HL-60 (cell line): Measurements from ENCODE around the gene MYO16.

Source experiments
- DNase-seq, 2 experiments: peaks; one replicate each; pipeline ENCODE4 v3.0.0-alpha.2; 2010 to 2020; ENCODE audit warnings: low read depth in 1 of 2, low spot score in 1 of 2
- H3K27ac ChIP-seq: fragments of 250-450 bp; sonication (Bioruptor Pico); replicated peaks from 2 replicates; pipeline ENCODE4 v1.5.1; 2020; ENCODE audit warnings: mild to moderate bottlenecking, moderate library complexity
- H3K27me3 ChIP-seq: fragments of 250-450 bp; sonication (Bioruptor Pico); 2 replicates; pipeline ENCODE4 v1.5.1; 2021; ENCODE audit warnings: mild to moderate bottlenecking, moderate library complexity; ENCODE audit not compliant: insufficient read depth, poor library complexity, severe bottlenecking
- H3K4me3 ChIP-seq: replicated peaks from 2 replicates; pipeline ENCODE4 v1.5.1; 2011; ENCODE audit warnings: mild to moderate bottlenecking, control low read depth, low read length; ENCODE audit not compliant: insufficient read depth
- GABPA ChIP-seq: IDR thresholded peaks from 2 replicates; pipeline ENCODE4 v1.6.1; 2012; ENCODE audit warnings: low read depth
- POLR2AphosphoS5 ChIP-seq: IDR thresholded peaks from 2 replicates; pipeline ENCODE4 v1.6.1; 2012; ENCODE audit warnings: low read depth
- SPI1 ChIP-seq: IDR thresholded peaks from 2 replicates; pipeline ENCODE4 v1.6.1; 2012; ENCODE audit warnings: low read depth, mild to moderate bottlenecking, borderline replicate concordance
- TF ChIP-seq, protein P1 (sequence below): IDR thresholded peaks from 2 replicates; pipeline ENCODE4 v1.6.1; 2012; ENCODE audit warnings: low read depth; ENCODE audit not compliant: insufficient replicate concordance
- TF ChIP-seq, protein P2 (sequence below): IDR thresholded peaks from one replicate; pipeline ENCODE4 v1.5.1; 2011; ENCODE audit warnings: low read length, control low read depth, inconsistent platforms; ENCODE audit not compliant: insufficient read depth

MYO16 gene

DNA sequence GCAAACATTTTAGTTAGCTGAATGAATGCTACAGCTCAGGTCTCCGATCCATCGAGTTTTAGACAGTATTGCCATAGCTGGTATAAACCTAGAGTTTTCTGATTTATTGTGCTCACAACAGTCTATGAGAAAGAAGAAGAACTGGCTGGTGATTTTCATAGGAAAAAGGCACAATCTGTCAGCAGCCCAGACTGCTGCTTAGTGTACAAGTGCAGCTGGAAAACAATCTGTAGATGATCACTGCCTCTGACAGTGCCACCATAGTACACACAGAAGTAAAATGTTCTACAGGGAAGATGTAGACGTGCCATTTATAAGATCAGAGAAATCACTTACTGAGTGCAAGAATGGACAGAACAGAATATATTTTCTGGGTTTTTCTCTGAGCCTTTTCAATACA lies 48.4 kb downstream of the MYO16 start:
- TF ChIP-seq SPI1 (no peak), GABPA (no peak)
- TF ChIP-seq, protein P1, sequence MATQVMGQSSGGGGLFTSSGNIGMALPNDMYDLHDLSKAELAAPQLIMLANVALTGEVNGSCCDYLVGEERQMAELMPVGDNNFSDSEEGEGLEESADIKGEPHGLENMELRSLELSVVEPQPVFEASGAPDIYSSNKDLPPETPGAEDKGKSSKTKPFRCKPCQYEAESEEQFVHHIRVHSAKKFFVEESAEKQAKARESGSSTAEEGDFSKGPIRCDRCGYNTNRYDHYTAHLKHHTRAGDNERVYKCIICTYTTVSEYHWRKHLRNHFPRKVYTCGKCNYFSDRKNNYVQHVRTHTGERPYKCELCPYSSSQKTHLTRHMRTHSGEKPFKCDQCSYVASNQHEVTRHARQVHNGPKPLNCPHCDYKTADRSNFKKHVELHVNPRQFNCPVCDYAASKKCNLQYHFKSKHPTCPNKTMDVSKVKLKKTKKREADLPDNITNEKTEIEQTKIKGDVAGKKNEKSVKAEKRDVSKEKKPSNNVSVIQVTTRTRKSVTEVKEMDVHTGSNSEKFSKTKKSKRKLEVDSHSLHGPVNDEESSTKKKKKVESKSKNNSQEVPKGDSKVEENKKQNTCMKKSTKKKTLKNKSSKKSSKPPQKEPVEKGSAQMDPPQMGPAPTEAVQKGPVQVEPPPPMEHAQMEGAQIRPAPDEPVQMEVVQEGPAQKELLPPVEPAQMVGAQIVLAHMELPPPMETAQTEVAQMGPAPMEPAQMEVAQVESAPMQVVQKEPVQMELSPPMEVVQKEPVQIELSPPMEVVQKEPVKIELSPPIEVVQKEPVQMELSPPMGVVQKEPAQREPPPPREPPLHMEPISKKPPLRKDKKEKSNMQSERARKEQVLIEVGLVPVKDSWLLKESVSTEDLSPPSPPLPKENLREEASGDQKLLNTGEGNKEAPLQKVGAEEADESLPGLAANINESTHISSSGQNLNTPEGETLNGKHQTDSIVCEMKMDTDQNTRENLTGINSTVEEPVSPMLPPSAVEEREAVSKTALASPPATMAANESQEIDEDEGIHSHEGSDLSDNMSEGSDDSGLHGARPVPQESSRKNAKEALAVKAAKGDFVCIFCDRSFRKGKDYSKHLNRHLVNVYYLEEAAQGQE: no peak
- no peak overlapping the region for H3K4me3 ChIP-seq

DNA sequence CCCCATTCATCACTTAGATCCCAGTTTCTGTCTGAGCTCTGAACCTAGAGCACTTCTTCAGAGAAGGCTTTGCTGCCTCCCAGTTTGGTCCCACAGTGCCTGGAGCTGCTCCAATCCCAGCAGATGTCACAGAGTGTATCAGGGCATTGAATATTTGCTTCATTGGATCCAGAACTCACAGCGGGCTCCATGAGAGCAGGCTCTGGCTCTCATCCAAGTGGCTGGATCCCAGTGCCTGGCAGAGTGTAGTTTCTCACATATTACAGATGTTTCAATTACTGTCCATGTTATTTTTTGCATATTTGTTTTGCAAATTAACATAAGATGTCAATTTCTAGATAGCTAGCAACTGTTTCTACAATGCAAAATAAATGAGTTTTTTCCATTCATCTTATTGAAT lies 50.6 kb downstream of the MYO16 start:
- H3K4me3 ChIP-seq: no peak overlapping the region
- TF ChIP-seq SPI1 (no peak), POLR2AphosphoS5 (no peak), GABPA (no peak)
- TF ChIP-seq, protein P2, sequence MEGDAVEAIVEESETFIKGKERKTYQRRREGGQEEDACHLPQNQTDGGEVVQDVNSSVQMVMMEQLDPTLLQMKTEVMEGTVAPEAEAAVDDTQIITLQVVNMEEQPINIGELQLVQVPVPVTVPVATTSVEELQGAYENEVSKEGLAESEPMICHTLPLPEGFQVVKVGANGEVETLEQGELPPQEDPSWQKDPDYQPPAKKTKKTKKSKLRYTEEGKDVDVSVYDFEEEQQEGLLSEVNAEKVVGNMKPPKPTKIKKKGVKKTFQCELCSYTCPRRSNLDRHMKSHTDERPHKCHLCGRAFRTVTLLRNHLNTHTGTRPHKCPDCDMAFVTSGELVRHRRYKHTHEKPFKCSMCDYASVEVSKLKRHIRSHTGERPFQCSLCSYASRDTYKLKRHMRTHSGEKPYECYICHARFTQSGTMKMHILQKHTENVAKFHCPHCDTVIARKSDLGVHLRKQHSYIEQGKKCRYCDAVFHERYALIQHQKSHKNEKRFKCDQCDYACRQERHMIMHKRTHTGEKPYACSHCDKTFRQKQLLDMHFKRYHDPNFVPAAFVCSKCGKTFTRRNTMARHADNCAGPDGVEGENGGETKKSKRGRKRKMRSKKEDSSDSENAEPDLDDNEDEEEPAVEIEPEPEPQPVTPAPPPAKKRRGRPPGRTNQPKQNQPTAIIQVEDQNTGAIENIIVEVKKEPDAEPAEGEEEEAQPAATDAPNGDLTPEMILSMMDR: no peak
- TF ChIP-seq, protein P1: no peak
- DNase-seq: no peak
- H3K27ac ChIP-seq: no peak overlapping the region
- H3K27me3 ChIP-seq: no peaks in the 10 kb centered on the region

More for the DNA sequence above, 48.4 kb downstream of the MYO16 start:
- no peak for DNase-seq
- Histone ChIP-seq H3K27ac (no peak overlapping the region), H3K27me3 (no peaks in the 10 kb centered on the region)

DNA sequence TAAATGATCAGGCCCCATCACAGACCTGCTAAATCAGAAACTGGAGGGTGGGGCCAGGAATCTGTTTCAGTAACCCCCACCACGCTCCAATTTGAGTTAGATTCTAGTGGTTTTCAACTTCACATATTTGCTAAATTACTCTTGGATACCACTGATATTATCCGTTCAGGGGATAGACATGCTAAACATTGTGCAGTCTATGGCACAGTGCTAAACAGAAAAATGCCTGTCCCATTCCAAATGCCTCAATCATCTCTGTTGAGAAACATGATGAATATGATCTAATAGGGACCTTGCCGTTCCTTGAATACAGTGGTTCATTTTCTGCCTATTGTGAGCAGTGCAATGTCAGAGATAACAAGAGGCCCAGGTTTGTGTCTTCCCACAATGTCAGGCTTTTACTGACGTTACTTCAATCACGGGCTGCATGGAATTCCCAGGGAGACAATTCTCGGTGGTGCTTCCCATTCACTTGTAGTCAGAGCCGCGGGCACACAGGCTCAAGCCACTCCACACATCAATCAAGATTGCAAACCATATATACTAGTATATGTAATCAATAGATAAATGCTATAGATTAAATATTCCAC lies 52.7 kb downstream of the MYO16 start:
- H3K4me3 ChIP-seq: no peak overlapping the region
- H3K27me3 ChIP-seq: no peaks in the 10 kb centered on the region
- no peak for DNase-seq

More for the DNA sequence above, 52.7 kb downstream of the MYO16 start:
- H3K27ac ChIP-seq: no peak overlapping the region
- TF ChIP-seq, protein P2: no peak
- TF ChIP-seq POLR2AphosphoS5 (no peak), GABPA (no peak), SPI1 (no peak)
- TF ChIP-seq, protein P1: no peak
